DMS79 (cell line): ENCODE results near the gene BMP6.

Experiments used
- DNase-seq: peaks from one replicate; lab custom pipeline; 2025; lab: John Stamatoyannopoulos, UW

BMP6 gene

GRCh38 chr6:7719364-7719850 is 6.5 kb upstream of the BMP6 start:
- no peak for DNase-seq

GRCh38 chr6:7720346-7720745 is 5.6 kb upstream of the BMP6 start:
- no peak for DNase-seq

- DNase-seq, result no peak
Measured at GRCh38 chr6:7721649-7722048, 4.2 kb upstream of the BMP6 start.

DNA sequence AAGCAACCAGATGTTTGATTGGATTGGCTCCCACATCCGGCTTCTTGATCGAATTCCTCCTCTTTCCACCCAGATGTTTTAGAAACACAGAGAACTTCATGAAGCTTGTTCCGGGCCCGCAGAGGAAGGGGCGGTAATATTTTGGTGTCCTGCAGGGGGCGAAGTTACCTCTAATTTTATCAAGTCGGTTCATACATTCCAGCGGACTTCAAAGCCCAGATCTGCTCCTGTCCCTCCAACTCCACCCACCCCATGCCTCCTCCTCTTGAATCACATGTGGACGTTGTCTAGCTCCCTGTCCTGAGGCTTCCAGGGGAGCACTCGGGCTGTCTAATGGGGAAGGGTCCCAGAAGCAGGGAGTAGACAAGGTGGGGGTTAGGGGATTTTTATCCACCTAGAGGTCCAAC is 2.9 kb upstream of the BMP6 start:
- no peak for DNase-seq

DNA sequence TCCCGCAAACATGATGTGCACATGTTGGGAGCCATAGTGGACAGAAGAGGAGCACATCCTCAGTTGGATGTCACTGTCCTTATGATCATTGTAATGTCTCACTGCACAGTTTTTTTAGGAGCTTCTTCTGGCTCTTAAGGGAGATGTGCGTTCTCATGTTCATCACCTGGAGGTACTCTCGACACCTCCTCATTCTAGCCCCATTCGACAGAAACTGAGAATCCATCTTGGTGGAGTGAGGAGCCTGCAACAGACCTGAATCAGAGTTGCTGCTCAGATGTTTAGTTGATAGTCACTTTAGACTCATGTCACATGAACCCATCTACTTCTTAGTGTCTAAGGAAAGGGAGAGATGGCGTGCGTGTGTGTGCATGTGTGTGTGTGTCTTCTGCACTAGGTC is 2.3 kb upstream of the BMP6 start:
- DNase-seq, result no peak

- DNase-seq, result no peak
Measured at GRCh38 chr6:7725412-7725811, 487 bp upstream of the BMP6 start.

- DNase-seq, result no peak
Measured at GRCh38 chr6:7726416-7727085, 652 bp downstream of the BMP6 start.

GRCh38 chr6:7727086-7727945 is 1.4 kb downstream of the BMP6 start:
- DNase-seq, result no peak

GRCh38 chr6:7727946-7728854 is 2.3 kb downstream of the BMP6 start:
- no peak for DNase-seq

GRCh38 chr6:7728855-7729590 is 3.1 kb downstream of the BMP6 start:
- DNase-seq, result no peak

GRCh38 chr6:7730001-7730783 is 4.3 kb downstream of the BMP6 start:
- no peak for DNase-seq

- DNase-seq, result no peak
Measured at GRCh38 chr6:7730784-7731227, 4.9 kb downstream of the BMP6 start.

DNA sequence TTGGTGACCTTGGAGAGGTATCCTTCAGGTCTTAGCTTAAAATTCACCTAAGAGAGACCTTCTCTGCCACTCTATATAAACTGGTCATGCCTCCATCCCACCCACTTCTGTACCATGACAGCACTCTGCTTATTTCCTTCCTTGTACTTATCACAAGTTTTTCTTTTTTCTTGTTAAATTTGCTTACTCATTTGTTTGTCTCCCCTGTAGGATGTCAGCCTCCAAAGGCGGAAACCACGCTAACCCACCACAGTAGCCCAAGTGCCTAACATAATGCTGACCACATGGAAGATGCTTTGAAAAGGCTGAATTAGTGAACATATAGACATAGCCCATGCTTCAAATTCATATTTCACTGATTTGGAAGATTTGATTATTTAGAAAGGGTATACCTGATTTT is 5.4 kb downstream of the BMP6 start:
- DNase-seq, result no peak

DNA sequence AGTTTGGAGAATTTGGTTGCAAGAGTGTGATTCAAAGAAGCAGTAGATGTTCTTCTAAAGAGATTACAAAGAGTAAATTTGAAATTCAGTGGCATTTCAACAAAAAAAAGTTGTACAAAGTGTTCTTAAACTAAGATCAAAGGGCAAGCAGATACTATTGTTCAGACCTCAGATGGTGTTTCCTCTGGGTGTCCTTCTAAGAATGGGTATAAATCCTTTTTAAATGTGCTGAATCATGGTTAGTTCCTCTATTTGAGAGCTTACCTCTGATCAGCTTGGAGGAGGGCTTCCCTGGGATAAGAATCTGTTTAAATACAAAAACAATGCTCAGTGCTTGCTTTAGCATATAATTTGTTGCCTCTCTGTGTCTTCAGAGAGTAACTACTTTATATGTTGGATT is 6.3 kb downstream of the BMP6 start:
- no peak for DNase-seq

DNA sequence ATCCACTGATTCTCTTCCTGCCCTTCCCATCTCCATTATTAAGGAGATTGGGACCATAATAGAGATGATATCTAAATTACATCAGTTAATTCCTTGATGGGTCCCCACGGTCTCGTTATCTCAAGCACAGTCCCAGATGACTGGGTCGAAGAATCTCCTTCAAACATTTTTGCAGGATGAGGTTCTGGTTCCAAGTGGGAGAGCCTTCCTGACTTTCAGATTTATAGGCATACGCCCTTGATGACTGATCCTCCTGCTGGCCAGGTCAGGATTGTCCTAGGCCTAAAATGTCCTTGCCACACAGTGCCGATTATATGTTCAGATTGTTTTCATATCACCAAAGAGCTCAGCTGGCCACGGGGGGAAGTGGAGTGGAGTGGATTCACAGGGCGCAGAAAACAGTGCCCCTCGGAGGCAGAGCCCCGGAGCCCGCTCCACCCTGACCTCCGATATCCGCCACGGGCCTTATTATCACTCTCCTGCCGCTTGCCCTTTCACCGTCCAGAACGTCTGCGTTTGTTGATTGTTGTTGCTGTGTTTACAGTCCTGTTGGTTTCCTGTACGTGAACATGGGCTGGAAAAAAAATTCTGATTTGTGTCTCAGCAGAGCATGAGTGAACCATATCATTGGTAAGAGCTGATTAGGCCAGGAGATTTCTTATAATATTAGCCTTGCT is 8.9 kb downstream of the BMP6 start:
- DNase-seq, result no peak

- no peak for DNase-seq
Measured at GRCh38 chr6:7737106-7737505, 11.2 kb downstream of the BMP6 start.

DNA sequence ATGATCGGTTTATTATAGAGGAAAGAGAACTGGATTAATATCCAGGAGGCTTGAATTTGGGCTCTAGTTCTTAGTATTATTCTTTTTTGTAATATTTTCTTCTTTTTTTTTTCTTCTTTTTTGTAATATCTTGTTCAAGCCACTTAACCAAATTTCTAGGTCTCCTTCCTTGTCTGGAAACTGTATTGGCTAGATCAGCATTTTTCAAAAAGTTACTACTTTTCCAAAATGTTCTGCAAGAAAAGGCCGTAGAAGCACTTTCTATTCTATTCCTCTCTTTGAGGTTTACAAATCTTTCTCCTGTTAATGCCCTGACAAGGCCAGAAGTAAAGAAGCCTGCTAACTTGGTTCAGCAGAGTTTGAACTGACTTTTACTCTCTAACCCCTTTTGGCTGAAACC is 12.0 kb downstream of the BMP6 start:
- no peak for DNase-seq

GRCh38 chr6:7742223-7742785 is 16.4 kb downstream of the BMP6 start:
- DNase-seq, result no peak

GRCh38 chr6:7745942-7746341 is 20.0 kb downstream of the BMP6 start:
- no peak for DNase-seq

DNA sequence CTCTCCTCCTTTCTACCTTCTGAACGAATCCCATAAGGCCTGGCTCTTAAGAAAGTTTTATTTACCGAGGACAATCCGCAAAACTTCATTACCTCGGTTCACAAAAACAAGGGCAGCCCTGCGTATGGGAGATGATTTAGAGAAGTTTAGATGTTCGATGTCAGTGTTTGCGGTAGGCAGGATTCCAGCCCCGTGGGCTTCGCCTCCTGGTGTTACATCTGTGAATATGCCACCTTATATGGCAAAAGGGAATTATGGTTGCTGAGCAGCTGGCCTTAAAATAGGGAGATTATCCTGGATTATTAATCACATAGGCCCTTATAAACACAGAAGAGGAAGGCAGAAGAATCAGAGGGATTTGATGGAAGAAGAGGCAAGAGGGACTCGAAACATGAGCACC is 21.1 kb downstream of the BMP6 start:
- no peak for DNase-seq
